ENCODE results near the gene ROPN1.
"Not testable (repeated sequence)": the region's sequence is repeated elsewhere in the genome, so short reads cannot be mapped to it uniquely, and the experiment has no call there.

ROPN1 gene

GRCh38 chr3:123991730-123992588 lies at the start of gene ROPN1:
Gene ROPN1, minus strand, starts transcription at chr3:123992124. Its CDS starts 11,643 bp downstream, at chr3:123980481.
- not testable (repeated sequence) for DNase-seq

DNA sequence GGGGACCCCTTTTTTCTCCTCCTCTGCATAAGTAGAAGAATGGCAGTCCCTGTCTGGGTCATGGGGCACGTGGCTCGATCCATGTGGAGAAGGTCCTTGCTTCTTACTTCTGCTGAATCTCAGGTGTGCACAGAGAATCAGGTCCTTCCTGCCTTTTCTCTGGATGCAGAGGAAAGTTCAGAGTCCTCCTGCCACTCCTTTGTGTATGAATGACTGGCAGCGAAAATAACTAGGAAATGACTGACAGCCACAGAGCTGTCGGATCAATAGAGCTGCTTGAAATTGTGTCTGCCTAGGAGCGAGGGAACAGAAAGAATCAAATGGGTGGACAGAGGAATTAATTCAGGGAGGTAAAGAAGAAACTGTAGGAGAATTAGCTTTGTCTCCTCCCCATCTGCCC lies 49.6 kb upstream of the ROPN1 start:
- DNase-seq, result no peak

DNA sequence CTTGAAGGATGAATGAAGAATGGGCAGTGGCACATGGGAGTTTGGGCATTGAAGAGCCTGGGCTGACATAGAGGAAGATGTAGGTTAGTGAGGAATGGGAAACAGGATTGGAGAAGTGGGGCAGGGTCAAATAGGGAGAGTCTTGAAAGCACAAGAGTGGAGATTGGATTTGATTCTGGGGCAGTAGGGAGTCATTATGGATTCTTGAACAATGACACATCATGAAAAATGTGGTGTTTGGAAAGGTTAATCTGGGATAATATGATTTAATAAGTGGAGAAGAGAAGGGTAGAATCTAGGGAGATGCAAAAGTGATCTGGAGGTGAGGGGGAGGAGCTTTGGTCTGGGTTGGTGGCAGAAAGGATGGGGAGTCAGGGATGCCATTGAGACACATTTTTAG lies 45.4 kb upstream of the ROPN1 start:
- no peak for DNase-seq

DNA sequence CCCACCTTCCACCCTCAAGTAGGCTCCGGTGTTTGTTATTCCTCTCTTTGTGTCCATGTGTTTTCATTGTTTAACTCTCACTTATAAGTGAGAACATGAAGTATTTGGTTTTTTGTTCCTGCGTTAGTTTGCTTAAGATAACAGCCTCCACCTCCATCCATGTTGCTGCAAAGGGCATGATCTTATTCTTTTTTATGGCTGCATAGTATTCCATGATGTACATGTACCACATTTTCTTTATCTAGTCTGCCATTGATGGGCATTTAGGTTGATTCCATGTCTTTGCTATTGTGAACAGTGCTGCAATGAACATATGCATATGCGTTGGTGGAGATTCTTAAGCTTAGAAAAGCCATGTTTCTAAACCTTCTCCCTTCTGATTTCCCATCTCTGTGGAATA lies 44.3 kb upstream of the ROPN1 start:
- not testable (repeated sequence) for DNase-seq

GRCh38 chr3:124035463-124036121 lies 43.7 kb upstream of the ROPN1 start:
- DNase-seq, result no peak

DNA sequence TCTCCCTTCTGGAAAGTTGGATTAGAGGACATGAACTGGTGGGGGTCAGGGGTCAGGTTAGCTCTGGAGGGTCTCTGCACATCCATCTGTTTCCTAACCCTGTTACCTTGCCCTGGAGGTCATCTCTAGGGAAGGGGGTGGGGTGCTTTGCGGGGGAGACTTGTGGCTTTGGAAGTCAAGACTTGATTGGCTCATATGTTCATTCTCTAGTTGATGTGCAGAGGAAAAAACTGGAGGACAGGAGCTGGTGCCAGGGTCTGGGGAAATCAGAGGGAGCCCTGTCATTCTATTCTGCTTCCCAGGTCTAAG lies 42.9 kb upstream of the ROPN1 start:
- no peak for DNase-seq

- DNase-seq, result peak in 12 of 58 donors; percentile 8 to 59 (median 29)
Observed at GRCh38 chr3:124034016-124034843, 42.3 kb upstream of the ROPN1 start.

DNA sequence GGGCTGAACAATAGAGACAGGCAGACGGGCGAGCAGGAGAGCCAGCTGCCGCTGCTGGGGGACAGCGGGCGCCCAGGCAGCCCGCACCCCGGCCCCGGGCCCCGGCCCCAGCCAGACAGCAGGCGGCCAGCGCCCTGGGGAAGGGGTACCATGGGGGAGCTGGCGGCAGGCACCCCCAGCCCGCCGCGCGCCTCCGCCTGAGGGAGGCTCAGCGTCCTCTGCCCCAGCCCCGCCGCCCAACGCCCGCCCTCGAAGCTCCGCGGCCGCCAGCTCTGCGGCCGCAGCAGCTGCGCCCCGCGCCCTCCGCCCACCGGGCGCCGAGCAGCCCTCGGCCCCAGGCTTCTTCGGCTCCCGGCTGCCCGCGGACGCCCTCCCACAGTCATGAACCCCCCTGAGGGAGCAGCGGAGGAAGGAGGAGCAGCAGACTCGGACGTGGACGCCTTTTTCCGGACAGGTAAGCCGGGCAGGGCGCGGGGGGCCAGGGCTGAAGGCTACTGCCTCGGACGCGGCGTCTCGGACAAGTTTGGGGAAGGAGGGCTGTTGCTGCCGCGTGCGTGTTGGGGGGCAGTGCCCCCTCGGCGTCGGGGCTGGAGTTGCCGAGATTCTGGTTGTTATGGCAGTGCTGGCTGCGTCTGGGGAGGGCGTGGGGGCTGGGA lies 41.6 kb upstream of the ROPN1 start, which contains the start of gene KALRN:
Gene KALRN (plus strand): TSS at position 10 of the 656 bp plus-strand sequence.
- DNase-seq, result peak in 4 of 58 donors; percentile 20 to 38 (median 24)

GRCh38 chr3:124032881-124033359 lies 41.0 kb upstream of the ROPN1 start:
- DNase-seq, result peak in 57 of 58 donors; percentile 40 to 92 (median 74)

DNA sequence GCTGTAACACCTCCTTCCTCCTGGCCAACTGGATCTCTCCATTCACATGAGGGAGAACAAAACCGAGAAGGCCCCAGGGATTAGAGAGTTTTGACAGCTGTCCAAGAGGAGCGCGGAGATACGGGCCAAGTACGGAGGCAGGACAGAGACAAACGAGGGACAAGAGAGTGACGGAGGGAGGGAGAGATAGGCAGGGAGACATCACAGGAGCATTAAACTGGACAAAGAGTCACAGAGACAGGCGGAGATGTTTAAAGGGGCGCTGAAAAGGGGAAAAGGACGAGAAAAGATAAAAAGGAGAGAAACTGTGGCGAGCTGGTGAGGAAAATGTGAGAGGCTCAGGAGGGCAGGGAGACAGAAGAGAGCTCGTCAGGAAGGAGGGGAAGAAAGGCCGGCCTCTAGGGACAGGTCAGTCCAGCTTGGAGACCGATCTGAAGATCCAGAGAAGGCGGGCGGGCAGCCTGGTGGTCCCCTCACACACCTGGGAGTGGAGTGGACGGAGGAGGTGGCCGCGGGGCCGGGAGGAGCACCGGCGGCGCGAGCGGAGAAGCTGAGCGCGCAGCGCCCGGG lies 40.5 kb upstream of the ROPN1 start:
- peak in 47 of 58 donors; percentile 8 to 71 (median 42) for DNase-seq

DNA sequence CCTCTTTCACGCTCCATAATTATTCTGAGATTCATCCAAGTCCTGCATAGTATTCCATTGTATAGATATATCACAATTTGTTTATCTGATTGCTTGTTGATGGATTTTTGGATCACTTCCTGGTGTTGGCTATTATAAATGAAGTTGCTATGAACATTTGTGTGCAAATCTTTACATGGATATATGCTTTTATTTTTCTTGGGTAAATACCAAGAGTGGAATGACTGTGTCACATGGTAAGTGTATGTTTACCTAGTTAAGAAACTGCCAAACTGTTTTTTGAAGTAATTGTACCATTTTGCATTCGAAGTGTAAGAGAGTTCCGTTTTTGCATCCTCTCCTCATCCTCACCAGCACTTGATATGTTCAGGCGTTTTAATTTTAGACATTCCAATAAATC lies 34.6 kb upstream of the ROPN1 start:
- no peak for DNase-seq

DNA sequence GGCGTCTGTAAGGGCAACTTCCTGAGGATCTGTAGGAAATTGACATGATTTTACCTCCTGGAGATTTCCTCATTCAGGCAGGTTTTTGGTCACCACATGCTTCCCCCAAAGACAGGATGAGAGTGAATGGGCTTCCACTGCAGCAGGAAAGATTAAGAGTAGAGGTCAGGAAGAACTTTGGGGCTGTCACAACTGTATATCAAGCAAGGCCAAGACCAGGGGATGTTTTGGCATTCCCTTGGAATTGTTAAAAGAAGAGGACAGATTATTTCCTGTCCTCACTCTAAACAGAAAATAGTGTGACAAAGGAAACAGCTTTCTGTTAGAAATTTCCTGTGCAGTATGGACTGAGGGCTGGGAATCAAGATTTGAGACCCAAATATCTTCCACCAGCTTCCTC lies 31.6 kb upstream of the ROPN1 start:
- not testable (repeated sequence) for DNase-seq

DNA sequence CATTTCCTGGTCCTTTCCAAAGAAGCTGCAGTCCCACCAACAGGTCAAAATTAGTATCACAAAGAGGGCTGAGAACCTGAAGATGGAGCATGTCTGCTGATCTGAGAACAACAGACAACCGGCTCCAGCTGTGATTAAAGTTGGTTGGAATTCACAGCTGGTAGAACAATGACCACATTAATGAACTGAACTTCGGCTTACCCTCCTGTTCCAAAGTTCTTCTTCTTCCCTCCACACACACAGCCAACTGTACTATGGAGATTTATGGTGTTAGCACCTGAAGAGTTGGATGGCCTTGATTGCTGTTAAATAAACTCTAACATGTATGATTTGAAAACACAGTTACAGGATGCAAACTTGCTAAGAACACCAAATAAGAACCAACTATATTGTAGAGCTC lies 27.4 kb upstream of the ROPN1 start:
- no peak for DNase-seq

- DNase-seq, result not testable (repeated sequence)
Observed at GRCh38 chr3:124017502-124017901, 25.6 kb upstream of the ROPN1 start.

GRCh38 chr3:124016483-124016882 lies 24.6 kb upstream of the ROPN1 start:
- peak in 15 of 58 donors; percentile 3 to 55 (median 11) for DNase-seq

GRCh38 chr3:124014366-124014942 lies 22.5 kb upstream of the ROPN1 start:
- peak in 11 of 58 donors; percentile 5 to 52 (median 22) for DNase-seq

DNA sequence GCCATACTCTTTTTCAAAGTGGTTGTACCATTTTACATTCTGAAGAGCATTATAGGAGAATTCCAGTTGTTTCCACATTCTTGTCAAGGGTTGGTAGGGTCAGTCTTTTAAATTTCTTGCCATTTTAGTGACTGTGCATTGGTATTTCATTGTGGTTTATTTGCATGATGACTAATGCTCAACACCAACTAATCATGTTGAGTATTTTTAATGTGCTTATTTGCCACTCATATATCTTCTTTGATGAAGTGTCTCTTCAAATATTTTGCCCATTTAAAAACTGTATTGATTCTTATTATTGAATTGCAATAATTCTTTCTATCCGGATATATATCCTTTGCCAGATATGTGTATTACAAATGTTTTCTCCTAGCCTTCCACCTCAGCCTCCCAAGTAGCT lies 16.4 kb upstream of the ROPN1 start:
- not testable (repeated sequence) for DNase-seq

DNA sequence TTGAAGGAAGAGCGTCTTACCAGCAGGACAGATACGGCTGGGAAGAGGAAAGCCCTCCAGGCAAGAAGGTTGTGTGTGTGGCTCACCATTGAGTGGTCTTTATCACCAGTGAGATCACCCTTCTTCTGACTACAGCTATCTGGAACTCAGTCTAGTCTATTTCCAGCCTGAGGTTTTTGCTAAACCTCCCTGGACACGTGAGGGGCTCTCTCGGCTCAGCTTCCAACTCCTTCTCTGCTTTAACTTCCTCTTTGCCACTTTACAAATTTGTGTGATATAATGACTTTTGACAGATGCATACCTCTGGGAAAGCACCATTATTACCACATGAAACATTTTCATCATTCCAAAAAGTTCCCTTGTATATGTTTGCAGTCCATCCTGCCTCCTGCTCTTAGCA lies 15.3 kb upstream of the ROPN1 start:
- no peak for DNase-seq

DNA sequence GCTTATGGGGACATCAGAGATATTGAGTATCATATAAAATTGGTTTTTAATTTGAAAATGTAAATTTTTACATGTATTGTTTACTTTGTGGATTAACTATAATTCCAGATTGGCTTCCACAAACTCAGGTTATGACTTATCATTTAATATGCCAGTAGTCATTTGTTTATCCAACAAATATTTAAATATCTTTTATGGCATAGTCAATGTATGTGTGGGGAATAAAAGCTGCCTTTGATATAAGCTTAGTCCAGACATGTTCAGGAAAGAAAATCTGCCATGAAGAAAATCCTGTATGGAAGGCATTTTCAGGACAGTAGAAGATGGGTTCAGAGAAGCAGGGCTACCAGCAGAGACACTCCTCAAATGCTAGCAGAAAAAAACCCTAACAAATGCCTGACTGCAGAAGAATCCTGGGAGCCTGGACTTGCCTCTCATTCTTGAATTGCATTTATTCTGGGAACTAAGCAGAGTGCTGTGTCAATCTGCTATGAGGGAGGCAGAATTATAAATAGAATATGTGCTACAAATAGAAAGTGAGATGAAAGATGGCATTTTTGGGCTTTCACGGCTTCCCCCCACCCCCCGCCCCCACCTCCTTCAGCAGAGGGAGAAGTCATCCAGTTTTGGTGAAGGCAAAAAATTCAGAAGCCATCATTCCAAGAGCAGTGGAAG lies 10.6 kb upstream of the ROPN1 start:
- peak in 4 of 58 donors; percentile 3 to 8 (median 6) for DNase-seq

- not testable (repeated sequence) for DNase-seq
Observed at GRCh38 chr3:124001366-124001765, 9.4 kb upstream of the ROPN1 start.

Data from anterior cingulate cortex (tissue), 58 donors.